ENCODE measurements around the gene CAMK1G.

Gene CAMK1G

DNA sequence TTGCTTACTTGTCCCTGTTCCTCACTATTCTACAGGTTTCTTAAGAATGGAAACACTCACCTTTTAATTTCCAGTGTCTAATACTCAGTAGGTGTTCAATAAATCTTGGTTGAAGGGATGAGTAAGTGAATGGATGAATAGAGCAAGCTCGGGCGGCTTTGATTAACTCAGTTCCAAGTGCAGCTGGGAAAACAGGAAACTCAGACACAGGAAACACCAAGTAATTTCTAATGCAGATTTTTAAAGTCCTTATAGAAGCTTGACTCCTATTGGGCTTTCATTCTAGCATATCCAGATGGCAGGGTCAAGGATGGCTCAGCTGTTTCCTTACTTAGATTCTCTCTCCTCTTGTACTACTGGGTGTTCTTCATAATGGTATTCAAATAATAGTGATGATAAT, 14.0 kb downstream of the CAMK1G start:
- in situ Hi-C loops (cut with HindIII; ENCODE audit: low sequenced_read_pairs): no loop called here

DNA sequence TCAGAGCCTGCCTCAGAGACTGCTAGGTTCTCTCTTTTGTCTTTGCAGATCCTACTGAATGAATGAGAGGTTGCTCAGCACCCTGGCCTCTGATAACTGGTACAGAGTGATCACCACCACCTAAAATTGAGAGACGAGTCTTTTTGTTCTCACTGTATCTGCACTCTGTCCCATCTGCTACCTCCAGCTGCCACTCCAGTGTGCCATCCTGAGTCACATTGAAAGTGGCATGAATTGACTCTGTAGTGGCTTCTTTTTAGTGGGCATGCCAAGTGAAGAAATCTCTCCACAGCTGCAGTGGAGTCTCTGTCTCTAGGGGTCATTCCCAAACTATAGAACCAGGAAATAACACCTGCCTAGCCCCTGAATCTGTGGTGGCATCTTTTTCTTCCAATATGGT, 14.7 kb downstream of the CAMK1G start:
- in situ Hi-C loops (cut with HindIII; ENCODE audit: low sequenced_read_pairs): no loop called here

DNA sequence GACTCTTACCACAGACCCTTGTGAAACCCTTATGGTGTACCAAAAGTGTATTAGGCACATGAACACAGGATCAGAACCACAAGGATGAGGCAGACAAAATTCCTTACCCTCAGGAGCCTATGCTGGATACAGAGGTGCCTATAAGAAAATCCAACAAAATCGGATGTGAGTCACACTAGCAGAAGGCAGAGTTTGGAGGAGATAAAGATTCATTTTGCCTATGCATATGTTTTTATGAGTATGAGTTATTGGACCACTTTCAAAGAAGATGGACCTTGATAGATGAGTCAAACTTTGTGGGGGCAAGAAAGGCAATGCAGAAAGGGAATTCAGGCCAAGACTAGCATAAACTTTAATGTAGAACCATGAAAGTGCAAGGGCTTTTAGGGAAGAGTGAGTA, 17.0 kb downstream of the CAMK1G start:
- in situ Hi-C loops (cut with HindIII; ENCODE audit: low sequenced_read_pairs): no loop called here

DNA sequence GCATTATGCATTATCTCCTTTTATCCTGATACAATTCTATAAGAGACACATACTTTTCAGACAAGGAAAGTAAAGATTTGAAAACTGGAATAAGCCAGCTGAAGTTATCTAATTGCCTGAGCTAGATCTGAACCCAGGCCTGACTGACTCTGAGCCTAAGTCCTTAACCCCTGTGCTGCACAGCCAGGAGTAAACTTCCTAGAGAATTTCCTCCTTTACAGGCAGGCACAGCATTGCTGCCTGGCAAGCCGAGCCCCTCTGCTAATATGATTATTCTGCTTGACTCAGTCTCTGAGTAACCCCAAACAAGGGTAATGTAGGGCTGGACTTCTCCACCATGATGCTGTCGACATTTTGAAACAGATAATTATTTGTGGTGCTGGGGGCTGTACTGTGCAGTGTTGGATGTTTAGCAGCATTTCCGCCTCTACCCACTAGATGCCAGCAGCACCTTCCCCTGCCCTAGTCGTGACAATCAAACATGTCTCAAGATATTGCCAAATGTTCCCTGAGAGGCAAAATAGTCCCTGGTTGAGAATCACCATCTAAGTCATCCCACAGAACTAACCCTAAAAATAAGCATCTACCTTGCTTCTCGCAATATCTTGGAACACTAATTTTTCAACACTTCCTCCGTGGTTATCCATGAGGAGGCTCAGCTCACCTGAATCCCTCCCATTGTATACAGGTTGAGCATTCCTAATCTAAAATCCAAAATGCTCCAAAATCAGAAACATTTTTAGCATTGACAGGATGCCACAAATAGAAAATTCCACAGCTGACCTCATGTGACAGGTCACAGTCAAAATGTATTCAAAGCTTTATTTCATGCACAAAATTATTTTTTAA, 18.5 kb downstream of the CAMK1G start:
- in situ Hi-C loops (cut with HindIII; ENCODE audit: low sequenced_read_pairs): no loop called here

DNA sequence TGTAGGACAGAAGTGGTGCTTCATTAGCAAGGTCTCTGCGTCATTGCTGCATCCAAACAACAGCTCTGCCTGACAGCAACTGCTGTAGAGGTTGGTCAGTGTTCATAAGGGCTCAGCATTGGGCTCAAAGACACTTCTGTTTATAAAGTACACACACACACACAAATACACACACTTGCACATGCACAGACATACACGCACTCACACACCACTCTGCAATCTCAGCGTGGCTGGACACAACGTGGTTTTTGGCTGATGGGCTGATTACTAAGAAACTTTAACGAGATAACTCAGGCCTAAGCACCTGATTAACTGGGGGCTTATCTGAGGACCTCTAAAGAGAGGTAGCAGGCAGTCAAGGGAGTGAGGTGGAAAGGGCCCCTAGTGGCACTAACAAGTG, 20.4 kb downstream of the CAMK1G start:
- in situ Hi-C loops (cut with HindIII; ENCODE audit: low sequenced_read_pairs): no loop called here

DNA sequence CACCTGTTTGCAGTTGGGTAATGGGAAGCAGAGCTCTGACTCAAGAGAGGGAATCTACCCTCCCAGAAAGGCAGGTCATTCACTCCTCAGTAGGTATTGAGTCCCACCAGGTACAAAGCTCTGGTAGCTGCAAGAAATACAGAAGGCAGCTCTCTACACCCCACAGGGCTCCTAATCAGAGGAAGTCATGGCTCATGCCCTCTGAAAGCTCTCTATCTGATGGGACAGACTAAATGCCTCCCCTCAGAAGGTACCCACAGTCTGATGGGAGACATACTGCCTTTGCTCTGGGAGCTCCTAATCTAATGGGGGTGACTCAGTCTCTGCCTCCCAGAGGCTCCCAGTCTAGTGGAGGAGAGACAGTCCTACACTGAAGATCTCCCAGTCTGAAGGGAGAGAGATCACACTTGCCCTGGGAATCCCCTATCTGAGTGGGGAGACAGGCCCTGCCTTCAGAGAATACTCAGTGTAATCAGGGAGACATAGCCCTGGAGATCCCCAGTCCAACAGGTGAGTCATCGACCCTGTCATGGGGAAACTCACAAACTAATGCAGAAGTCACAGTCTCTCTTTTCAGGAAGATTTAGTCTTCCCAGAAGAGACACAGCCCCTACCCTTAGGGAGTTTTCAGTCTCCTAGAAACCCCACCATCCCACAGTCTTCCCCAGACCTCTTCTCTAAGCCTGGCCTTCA, 23.7 kb downstream of the CAMK1G start:
- in situ Hi-C loops (cut with HindIII; ENCODE audit: low sequenced_read_pairs): no loop called here

DNA sequence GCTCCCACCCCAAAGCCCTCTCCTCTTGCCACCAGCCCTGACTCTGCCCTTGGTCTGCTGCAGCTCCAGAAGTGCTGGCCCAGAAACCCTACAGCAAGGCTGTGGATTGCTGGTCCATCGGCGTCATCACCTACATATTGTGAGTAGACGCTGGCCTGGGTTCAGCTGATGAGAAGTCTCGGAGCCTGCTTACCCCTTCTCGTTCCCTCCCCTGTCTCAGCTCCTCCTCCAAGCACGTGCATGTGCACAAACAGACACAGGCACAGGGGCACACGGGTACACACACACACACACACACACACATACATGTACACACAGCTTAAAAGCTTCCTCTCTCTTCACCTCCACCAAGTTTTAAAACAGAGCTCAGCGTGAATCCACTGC, 24.3 kb downstream of the CAMK1G start:
- in situ Hi-C loops (cut with HindIII; ENCODE audit: low sequenced_read_pairs): no loop called here

DNA sequence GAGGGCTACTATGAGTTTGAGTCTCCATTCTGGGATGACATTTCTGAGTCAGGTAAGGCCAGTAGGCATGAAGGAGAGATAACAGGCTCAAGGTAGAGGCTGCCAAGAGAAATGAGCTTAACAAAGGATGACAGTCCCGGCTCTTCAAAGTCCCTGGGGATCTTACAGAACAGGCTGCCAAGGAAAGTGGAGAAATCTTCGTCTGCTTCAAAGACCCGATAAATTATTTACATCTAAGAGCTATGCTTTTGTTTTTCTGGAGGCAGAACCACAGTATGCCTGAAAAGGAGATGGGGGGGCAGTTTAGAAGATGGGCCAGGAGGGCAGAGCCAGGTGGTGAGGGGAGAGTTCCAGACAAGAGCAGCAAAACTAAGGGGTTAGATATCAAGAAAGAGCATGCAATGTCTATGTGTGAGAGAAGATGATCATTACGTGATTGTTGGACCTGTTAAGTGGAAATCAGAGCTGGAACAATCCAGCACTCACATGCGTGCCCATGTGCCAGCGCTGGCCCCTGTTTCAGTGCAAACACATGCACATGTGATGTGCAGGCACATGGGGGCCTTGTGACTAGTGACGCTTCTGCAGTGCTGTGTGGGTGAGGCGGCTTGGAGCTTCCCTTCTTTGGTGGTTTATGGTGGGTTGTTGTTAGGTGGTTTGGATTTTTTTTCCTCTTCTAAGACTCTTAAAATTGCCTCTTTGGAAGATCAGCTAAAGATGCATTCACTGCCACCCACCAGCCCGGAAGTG, 25.7 kb downstream of the CAMK1G start:
- in situ Hi-C loops (cut with HindIII; ENCODE audit: low sequenced_read_pairs): no loop called here

DNA sequence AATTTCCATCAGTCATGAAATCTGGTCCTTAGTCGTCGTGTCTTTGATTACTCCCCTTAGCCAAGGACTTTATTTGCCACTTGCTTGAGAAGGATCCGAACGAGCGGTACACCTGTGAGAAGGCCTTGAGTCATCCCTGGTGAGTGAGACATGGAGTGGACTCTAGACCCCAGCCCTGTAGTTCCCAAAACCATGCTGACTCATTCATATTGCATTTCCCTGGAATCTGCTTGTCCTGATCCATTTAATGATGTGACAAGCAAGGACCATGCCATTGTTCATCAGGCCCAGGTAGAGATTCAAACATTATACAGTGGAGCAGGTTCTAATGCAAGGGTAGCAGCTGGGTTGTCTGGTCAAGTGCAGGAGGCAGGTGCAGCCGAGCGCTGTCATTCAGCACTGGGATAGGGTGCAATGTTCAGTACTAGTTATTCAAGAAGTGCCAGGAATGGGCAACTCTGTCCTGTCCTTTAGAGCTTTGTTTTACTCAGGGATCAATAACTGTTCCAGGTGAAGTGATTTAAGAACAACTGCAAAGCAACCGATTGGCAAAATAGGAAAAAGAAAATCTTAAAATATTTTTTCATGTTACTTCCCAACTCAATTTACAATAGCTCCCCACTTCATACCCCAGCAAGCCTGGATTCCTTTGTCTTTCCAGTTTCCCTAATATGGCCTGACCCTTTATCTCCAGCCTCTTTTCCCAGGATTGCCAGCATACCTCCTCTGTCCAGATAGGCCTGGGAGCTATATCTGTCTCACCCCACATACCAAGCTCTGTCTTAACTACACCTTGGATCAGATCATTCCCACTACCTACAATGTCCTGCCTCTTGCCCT, 26.5 kb downstream of the CAMK1G start:
- in situ Hi-C loops (cut with HindIII; ENCODE audit: low sequenced_read_pairs): no loop called here

DNA sequence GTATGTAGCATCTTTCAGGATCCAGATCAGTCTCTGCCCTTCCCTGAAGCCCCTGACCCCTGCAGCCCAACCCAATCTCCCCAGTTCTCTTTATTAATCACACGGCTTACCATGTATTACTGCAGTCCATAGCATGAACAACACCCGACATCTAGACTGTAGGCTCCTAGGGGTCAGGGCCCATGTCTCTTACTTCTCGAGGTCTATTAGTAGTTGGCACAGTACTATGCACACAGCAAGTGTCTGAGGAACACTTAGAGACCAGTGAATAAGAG, 27.1 kb downstream of the CAMK1G start:
- in situ Hi-C loops (cut with HindIII; ENCODE audit: low sequenced_read_pairs): no loop called here

DNA sequence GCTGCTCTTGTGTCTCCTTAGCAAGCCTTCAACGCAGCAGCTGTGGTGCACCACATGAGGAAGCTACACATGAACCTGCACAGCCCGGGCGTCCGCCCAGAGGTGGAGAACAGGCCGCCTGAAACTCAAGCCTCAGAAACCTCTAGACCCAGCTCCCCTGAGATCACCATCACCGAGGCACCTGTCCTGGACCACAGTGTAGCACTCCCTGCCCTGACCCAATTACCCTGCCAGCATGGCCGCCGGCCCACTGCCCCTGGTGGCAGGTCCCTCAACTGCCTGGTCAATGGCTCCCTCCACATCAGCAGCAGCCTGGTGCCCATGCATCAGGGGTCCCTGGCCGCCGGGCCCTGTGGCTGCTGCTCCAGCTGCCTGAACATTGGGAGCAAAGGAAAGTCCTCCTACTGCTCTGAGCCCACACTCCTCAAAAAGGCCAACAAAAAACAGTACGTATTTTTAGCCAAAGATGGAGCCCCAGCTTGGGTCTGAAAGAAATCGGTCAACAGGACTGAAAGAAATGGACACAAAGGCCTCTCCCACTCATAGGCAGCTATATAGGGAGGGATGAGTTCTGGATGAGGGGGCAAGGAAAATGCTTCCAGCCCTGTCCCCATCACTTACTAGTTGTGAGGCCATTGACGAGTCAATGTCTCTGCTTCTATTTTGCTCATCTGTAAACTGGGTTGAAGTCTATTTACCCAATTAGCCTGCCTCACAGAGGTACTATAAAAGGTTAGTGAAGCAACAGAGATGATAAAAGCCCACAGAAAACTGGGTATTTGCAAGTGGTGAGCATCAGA, 28.5 kb downstream of the CAMK1G start:
- in situ Hi-C loops (cut with HindIII; ENCODE audit: low sequenced_read_pairs): no loop called here

DNA sequence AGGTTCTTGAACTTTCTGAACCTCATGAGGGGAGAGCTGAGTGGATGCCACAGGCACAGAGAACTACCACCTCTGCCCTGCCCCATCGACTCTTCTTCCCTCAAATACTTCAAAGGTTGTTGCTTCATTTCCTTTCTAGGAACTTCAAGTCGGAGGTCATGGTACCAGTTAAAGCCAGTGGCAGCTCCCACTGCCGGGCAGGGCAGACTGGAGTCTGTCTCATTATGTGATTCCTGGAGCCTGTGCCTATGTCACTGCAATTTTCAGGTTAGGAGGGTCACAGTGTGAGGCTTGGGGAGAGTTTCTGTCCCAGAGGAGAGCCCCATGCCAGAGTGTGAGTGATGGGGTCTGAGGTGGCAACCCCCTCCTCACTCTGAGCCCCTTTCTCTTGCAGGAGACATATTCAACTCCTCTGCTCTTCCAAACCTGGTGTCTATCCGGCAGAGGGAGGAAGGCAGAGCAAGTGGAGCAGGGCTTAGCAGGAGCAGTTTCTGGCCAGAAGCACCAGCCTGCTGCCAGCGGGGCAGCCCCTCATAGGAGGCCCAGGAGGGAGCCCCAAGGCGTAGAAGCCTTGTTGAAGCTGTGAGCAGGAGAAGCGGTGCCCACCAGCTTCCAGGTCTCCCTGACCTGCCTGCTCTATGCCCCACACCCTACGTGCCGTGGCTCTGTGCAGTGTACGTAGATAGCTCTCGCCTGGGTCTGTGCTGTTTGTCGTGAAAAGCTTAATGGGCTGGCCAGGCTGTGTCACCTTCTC, 29.3 kb downstream of the CAMK1G start:
- in situ Hi-C loops (cut with HindIII; ENCODE audit: low sequenced_read_pairs): no loop called here

DNA sequence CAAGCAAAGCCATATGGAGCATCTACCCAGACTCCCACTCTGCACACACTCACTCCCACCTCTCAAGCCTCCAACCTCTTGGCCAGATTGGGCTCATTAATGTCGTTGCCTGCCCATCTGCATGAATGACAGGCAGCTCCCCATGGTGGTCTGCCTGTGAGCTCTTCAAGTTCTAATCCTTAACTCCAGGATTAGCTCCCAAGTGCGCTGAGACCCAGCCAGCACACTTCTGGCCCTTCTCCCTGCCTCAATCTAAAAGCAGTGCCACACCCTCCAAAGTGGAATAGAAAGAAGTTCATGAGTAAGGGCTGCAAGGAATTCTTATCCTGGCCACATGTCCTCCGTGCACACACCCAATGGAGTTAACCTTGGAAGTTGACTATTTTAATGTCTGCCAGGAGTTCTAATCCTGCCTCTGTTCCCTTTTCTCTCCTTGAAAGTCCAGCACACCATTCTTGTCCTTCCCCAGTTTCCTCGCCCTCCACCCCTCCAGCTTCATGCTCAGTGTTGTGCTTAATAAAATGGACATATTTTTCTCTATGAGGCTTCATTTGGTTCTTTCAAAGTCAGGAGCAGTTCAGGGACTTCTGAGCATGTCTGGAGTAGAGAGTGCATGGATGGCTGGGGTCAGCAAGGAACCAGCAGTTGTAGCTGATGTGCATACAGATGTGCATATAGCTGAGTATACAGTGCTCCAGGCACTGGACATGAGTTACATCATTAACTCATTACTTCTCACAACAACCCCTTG, 30.1 kb downstream of the CAMK1G start:
- in situ Hi-C loops (cut with HindIII; ENCODE audit: low sequenced_read_pairs): no loop called here

DNA sequence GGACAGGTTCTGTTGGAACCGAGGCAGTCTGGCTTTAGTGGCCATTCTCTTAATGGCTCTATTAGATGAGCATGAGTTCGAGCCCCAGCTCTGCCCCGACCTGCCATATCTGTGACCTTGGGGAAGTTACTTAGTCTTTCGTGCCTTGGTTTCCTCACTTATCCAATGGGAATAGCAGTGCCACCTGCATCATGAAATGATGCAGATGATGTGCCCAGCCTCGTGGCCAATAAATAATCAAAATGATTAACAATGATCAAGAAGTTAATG, 30.6 kb downstream of the CAMK1G start:
- in situ Hi-C loops (cut with HindIII; ENCODE audit: low sequenced_read_pairs): no loop called here

DNA sequence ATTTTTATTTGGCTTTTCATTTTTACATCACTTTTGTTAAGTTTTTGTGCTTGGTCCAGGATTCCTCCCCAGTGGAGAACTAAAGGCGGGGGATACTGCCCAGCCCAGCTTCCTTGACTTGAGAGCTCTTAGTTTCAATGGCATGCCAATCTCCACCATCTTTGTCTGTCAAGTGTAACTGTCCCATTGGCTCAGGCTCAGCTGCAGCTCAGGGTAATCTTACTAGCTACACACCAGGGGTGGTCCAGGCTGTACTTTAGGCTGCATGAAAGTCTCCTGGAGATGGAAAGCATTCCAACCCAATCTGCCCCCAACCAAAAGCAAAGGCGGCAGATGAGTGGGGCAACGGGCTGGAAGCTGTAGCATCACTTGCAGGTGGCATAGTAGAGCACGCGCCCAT, 31.4 kb downstream of the CAMK1G start:
- in situ Hi-C loops (cut with HindIII; ENCODE audit: low sequenced_read_pairs): no loop called here

DNA sequence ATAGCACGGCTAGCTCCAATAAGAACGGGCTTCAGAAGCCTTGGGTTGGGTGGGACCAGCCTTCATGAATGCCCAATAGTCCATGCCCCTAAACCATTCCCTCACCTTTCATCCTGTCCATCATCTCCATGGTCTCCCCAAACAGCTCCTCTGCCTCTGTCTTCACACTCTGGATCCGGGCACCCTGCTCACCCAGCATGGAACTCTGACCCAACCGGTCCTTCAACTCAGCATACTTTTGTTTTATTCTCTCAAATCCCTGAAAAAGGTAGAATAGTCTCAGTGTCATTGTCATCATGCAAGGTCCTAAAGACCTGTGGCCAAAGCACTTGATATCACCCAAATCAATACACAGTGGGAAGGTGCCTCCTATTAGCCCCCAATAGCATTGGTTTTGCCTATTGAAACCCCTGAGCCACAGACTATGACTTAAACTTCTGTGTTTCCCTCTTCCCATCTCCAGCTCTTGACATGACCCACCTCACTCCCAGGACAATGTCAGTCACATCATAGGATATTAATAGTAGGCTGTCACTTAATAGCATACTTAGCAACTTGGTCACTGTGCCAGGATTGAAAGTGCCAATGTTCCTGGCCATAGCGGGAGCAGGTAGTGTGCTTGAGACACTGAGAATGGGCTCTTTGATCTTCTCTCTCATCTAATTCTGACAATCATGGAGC, 33.0 kb downstream of the CAMK1G start:
- in situ Hi-C loops (cut with HindIII; ENCODE audit: low sequenced_read_pairs): no loop called here

DNA sequence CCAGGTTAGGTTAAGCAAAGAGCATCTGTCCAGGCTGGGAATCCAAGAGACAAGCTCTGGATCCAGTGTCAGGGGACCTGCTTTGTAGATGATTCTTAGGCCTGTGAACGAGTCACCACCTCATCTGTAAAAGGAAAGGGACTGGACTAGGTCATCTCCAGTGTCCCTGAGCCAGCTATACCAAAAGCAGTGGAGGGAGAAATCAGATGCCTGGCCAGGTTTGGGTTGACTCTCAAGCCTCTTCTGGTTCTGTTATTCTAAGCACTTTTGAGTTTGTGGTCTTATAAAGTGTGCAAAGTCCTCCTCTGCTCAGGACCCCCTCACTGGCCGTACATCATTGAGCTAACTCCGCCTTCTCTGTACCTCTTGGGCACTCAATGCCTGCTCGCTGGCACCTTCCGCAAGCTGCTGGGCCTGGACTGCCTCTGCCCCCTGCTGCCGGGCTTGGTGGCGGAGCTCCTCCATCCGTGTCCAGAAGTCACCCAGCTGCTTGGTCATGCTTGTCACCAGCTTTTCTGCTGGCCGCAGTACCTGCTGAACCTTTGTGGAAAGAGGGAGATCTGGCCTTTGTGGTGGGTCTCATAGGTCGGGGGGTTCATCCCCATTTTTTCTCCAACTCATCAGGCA, 33.6 kb downstream of the CAMK1G start:
- in situ Hi-C loops (cut with HindIII; ENCODE audit: low sequenced_read_pairs): no loop called here

DNA sequence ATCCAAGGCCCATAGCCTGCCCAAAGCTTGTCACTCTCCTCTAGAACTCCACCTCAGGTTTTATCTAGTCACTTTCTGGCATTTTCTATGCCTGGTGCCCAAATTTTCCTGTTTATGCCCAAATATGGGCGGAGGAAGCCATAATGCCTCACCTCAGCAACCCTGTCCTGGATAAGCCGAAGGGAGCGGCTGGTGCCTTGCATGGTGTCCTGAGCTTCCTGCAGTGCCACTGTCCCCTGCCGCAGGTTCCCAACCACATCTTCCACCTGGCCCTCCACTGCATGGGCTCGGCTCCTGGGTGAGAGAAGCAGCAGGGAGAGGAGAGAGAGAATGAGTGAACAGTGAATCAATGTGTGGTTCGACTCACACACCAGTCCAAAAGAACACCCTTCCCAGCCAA, 34.2 kb downstream of the CAMK1G start:
- in situ Hi-C loops (cut with HindIII; ENCODE audit: low sequenced_read_pairs): no loop called here
